K562 (cell line): ENCODE data around the gene YLPM1. TPM values are rescaled to one million over a fixed set of nuclear protein-coding genes. Genes with fewer than 3 reads are reported as not detected.

Experiments used
- ASH1L ChIP-seq: fragments of 450-650 bp; IDR thresholded peaks from 2 replicates; pipeline ENCODE4 v1.6.1; 2018; ENCODE audit warnings: borderline replicate concordance, mild to moderate bottlenecking, low read depth; ENCODE audit not compliant: partially characterized antibody
- BCL6 ChIP-seq: fragments of 250-450 bp; sonication (Bioruptor Pico); IDR thresholded peaks from 2 replicates; pipeline ENCODE4 v1.4.0; 2020
- BCOR ChIP-seq: fragments of 450-650 bp; IDR thresholded peaks from 2 replicates; pipeline ENCODE4 v1.6.1; 2016
- CTBP1 ChIP-seq: fragments of 450-650 bp; IDR thresholded peaks from 2 replicates; pipeline ENCODE4 v1.6.1; 2016; ENCODE audit warnings: borderline replicate concordance
- MAFK ChIP-seq: IDR thresholded peaks from 2 replicates; pipeline ENCODE4 v1.6.1; 2011; ENCODE audit warnings: low read length, improper control_type of control experiment
- RHOXF2B ChIP-seq: fragments of 250-450 bp; sonication (Bioruptor Pico); conservative IDR thresholded peaks from 2 replicates; pipeline ENCODE4 v1.5.1; 2021
- TSC22D4 ChIP-seq: fragments of 450-650 bp; IDR thresholded peaks from 2 replicates; pipeline ENCODE4 v1.6.1; 2016; ENCODE audit warnings: missing genetic modification characterization, missing biosample characterization, control low read depth
- ZNF253 ChIP-seq: fragments of 250-450 bp; sonication (Bioruptor Pico); conservative IDR thresholded peaks from 2 replicates; pipeline ENCODE4 v1.6.1; 2021; ENCODE audit warnings: mild to moderate bottlenecking
- polyA plus RNA-seq, 8 experiments: library from polyadenylated mRNA; depleted of rRNA in 4 of 8; stranded (reverse) in 5 of 8; unstranded in 3 of 8; fragments of >200 nt; fragmentation: Nextera tagmentation in 2 of 8; fragmentation: Illumina TruSeq in 1 of 8; extraction: Ambion mirVana in 2 of 8; extraction: Trizol in 1 of 8; gene quantifications; 2 replicates each; pipeline versions ENCODE4 v1.2.1 to v1.2.3, GENCODE V29; 2011 to 2014; ENCODE audit warnings: inconsistent platforms in 1 of 8, missing spikeins in 1 of 8
- total RNA-seq, 7 experiments: library from RNA; depleted of rRNA in 6 of 7; stranded (reverse); fragments of >200 nt in 6 of 7; fragmentation: Illumina TruSeq in 2 of 7; extraction: Trizol in 2 of 7; gene quantifications; 2 replicates each; pipeline versions ENCODE4 v1.2.1 to v1.2.3, GENCODE V29; 2011 to 2021; ENCODE audit warnings: low replicate concordance in 1 of 7
- TF ChIP-seq, protein P1 (sequence below), 3 experiments: fragments of 200-800 bp in 1 of 3; sonication (Bioruptor generic) in 1 of 3; sonication (generic) in 1 of 3; formaldehyde crosslinking in 1 of 3; IDR thresholded peaks; 2 replicates each; pipeline versions ENCODE4 v1.6.1 to v1.8.0; 2016 to 2022; ENCODE audit warnings: mild to moderate bottlenecking in 2 of 3, missing compliant biosample characterization in 2 of 3, missing genetic modification characterization in 2 of 3, missing genetic modification reagents in 1 of 3
- TF ChIP-seq, protein P2 (sequence below): fragments of 200-600 bp; sonication (generic); IDR thresholded peaks from one replicate; pipeline ENCODE4 v1.6.1; 2012; ENCODE audit warnings: mild to moderate bottlenecking, low read depth, low read length, inconsistent platforms
- TF ChIP-seq, protein P3 (sequence below), 2 experiments: fragments of 450-650 bp; conservative IDR thresholded peaks; 2 replicates each; pipeline ENCODE4 v1.6.1; 2017; ENCODE audit warnings: mild to moderate bottlenecking in 2 of 2, moderate library complexity in 2 of 2
- TF ChIP-seq, protein P4 (sequence below): sonication (generic); formaldehyde crosslinking; IDR thresholded peaks from 2 replicates; pipeline ENCODE4 v1.8.1; 2023; ENCODE audit warnings: mild to moderate bottlenecking, missing genetic modification reagents

Gene YLPM1
- total and polyA plus RNA-seq, 9 of the 15 experiments (the other 6 are each of a cell fraction or from before 2014, with no cell fraction given): 7.2 to 32.7 (median 14.6) TPM

GRCh38 chr14:74735125-74735524, 28.0 kb upstream of the YLPM1 start (continued):
- TF ChIP-seq, protein P1, sequence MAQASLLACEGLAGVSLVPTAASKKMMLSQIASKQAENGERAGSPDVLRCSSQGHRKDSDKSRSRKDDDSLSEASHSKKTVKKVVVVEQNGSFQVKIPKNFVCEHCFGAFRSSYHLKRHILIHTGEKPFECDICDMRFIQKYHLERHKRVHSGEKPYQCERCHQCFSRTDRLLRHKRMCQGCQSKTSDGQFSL (CRISPR knock-in tag; IDR thresholded peaks at IDR 0.05): no peak
- TF ChIP-seq, protein P1 (tag; IDR thresholded peaks at IDR 0.05): no peak
- TF ChIP-seq RHOXF2B (CRISPR knock-in tag): no peak
- no peak for TF ChIP-seq ZNF253 (CRISPR knock-in tag)
- no peak for TF ChIP-seq BCL6 (CRISPR knock-in tag)
- TF ChIP-seq MAFK: no peak
- TF ChIP-seq, protein P2, sequence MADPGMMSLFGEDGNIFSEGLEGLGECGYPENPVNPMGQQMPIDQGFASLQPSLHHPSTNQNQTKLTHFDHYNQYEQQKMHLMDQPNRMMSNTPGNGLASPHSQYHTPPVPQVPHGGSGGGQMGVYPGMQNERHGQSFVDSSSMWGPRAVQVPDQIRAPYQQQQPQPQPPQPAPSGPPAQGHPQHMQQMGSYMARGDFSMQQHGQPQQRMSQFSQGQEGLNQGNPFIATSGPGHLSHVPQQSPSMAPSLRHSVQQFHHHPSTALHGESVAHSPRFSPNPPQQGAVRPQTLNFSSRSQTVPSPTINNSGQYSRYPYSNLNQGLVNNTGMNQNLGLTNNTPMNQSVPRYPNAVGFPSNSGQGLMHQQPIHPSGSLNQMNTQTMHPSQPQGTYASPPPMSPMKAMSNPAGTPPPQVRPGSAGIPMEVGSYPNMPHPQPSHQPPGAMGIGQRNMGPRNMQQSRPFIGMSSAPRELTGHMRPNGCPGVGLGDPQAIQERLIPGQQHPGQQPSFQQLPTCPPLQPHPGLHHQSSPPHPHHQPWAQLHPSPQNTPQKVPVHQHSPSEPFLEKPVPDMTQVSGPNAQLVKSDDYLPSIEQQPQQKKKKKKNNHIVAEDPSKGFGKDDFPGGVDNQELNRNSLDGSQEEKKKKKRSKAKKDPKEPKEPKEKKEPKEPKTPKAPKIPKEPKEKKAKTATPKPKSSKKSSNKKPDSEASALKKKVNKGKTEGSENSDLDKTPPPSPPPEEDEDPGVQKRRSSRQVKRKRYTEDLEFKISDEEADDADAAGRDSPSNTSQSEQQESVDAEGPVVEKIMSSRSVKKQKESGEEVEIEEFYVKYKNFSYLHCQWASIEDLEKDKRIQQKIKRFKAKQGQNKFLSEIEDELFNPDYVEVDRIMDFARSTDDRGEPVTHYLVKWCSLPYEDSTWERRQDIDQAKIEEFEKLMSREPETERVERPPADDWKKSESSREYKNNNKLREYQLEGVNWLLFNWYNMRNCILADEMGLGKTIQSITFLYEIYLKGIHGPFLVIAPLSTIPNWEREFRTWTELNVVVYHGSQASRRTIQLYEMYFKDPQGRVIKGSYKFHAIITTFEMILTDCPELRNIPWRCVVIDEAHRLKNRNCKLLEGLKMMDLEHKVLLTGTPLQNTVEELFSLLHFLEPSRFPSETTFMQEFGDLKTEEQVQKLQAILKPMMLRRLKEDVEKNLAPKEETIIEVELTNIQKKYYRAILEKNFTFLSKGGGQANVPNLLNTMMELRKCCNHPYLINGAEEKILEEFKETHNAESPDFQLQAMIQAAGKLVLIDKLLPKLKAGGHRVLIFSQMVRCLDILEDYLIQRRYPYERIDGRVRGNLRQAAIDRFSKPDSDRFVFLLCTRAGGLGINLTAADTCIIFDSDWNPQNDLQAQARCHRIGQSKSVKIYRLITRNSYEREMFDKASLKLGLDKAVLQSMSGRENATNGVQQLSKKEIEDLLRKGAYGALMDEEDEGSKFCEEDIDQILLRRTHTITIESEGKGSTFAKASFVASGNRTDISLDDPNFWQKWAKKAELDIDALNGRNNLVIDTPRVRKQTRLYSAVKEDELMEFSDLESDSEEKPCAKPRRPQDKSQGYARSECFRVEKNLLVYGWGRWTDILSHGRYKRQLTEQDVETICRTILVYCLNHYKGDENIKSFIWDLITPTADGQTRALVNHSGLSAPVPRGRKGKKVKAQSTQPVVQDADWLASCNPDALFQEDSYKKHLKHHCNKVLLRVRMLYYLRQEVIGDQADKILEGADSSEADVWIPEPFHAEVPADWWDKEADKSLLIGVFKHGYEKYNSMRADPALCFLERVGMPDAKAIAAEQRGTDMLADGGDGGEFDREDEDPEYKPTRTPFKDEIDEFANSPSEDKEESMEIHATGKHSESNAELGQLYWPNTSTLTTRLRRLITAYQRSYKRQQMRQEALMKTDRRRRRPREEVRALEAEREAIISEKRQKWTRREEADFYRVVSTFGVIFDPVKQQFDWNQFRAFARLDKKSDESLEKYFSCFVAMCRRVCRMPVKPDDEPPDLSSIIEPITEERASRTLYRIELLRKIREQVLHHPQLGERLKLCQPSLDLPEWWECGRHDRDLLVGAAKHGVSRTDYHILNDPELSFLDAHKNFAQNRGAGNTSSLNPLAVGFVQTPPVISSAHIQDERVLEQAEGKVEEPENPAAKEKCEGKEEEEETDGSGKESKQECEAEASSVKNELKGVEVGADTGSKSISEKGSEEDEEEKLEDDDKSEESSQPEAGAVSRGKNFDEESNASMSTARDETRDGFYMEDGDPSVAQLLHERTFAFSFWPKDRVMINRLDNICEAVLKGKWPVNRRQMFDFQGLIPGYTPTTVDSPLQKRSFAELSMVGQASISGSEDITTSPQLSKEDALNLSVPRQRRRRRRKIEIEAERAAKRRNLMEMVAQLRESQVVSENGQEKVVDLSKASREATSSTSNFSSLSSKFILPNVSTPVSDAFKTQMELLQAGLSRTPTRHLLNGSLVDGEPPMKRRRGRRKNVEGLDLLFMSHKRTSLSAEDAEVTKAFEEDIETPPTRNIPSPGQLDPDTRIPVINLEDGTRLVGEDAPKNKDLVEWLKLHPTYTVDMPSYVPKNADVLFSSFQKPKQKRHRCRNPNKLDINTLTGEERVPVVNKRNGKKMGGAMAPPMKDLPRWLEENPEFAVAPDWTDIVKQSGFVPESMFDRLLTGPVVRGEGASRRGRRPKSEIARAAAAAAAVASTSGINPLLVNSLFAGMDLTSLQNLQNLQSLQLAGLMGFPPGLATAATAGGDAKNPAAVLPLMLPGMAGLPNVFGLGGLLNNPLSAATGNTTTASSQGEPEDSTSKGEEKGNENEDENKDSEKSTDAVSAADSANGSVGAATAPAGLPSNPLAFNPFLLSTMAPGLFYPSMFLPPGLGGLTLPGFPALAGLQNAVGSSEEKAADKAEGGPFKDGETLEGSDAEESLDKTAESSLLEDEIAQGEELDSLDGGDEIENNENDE: no peak
- no peak for TF ChIP-seq ASH1L
- TF ChIP-seq, protein P3, sequence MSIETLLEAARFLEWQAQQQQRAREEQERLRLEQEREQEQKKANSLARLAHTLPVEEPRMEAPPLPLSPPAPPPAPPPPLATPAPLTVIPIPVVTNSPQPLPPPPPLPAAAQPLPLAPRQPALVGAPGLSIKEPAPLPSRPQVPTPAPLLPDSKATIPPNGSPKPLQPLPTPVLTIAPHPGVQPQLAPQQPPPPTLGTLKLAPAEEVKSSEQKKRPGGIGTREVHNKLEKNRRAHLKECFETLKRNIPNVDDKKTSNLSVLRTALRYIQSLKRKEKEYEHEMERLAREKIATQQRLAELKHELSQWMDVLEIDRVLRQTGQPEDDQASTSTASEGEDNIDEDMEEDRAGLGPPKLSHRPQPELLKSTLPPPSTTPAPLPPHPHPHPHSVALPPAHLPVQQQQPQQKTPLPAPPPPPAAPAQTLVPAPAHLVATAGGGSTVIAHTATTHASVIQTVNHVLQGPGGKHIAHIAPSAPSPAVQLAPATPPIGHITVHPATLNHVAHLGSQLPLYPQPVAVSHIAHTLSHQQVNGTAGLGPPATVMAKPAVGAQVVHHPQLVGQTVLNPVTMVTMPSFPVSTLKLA (conservative IDR thresholded peaks at IDR 0.05): peak in 1 of 2 experiments; percentile 55; a peak in 1 of 4 replicates
- TF ChIP-seq CTBP1: no peak
- TF ChIP-seq TSC22D4 (tag): no peak
- no peak for TF ChIP-seq BCOR
- TF ChIP-seq, protein P4, sequence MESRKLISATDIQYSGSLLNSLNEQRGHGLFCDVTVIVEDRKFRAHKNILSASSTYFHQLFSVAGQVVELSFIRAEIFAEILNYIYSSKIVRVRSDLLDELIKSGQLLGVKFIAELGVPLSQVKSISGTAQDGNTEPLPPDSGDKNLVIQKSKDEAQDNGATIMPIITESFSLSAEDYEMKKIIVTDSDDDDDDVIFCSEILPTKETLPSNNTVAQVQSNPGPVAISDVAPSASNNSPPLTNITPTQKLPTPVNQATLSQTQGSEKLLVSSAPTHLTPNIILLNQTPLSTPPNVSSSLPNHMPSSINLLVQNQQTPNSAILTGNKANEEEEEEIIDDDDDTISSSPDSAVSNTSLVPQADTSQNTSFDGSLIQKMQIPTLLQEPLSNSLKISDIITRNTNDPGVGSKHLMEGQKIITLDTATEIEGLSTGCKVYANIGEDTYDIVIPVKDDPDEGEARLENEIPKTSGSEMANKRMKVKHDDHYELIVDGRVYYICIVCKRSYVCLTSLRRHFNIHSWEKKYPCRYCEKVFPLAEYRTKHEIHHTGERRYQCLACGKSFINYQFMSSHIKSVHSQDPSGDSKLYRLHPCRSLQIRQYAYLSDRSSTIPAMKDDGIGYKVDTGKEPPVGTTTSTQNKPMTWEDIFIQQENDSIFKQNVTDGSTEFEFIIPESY: no peak
